GM04503 (cell line): ENCODE results near the gene B3GNT2.
A peak's percentile ranks its signal among the peaks of the same experiment; 100 is the strongest.
"Not testable (repeated sequence)": the region's sequence is repeated elsewhere in the genome, so short reads cannot be mapped to it uniquely, and the experiment has no call there.

ENCODE experiments used
- DNase-seq: peaks from one replicate; pipeline ENCODE4 v3.0.0-alpha.2; 2012; ENCODE audit warnings: low read depth

The B3GNT2 gene

DNA sequence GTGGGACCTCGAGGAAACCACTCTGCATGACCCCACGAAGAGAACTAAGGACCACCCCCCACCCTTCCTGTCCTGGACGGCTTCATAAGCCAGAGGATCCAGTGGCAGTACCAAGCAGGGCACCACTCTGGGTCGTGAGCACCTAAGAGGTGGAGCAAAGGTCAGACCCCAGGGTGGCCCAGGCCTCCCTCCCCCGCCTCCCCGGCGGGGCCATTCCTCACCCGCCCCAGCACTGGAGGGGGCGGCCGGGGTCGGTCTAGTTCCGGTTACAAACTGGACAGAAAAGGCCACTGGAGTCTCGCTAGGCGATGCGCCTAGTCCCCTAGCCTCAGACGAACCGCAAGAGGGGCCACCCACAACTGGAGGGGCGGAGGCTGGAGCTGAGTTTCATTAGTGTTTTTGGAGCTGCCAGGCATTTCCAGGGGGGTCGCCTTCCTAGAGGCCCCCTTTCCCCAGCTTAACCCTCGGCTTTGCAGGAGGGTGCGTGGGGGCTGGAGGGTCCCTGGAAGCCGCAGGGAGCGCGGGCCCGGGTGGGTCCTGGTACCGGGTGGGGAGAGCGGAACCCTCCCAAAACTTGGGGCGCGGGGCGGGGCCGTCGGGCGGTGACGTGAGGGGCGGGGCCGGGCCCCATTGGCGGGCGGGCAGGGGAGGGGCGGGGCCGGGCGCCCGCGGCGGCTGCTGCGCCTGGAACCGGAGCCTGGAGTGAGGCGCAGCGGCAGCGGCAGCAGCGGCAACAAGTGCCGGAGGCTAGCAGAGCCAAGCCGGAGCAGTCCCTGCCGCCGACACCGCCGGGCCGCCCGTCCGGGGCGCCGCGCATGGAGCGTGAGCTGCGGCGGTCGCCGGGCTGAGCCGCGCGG lies at the start of gene B3GNT2:
TSS of gene B3GNT2 (plus strand) at position 695 of the 857 bp plus-strand sequence. CDS start 26,106 bp downstream, outside the sequence.
- no peak for DNase-seq

- DNase-seq: not testable (repeated sequence)
Measured at GRCh38 chr2:62146790-62147189, 49.1 kb upstream of the B3GNT2 start.

DNA sequence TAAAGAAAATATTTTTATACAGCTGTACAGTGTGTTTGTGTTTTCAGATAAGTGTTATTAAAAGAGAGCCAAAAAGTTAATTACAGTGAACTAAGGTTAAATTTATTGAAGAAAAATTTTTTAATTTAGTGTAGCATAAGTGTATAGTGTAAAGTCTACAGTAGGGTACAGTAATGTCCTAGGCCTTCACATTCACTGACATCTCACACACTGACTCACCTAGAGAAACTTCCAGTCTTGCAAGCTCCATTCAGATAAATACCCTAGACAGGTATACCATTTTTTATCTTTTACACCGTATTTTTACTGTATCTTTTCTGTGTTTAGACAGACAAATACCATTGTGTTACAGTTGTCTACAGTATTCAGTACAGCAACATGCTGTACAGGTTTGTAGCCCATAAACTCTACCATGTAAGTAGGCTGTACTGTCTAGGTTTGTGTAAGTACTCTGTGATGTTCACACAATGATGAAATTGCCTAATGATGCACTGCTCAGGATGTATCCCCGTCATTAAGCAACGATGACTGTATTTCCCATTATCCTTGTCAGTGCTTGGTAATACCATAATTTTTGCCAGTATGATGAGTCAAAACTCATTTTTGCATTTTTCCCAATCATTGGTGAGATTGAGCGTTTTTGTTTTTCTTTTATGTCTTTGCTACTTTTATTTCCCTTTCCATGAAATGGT lies 48.2 kb upstream of the B3GNT2 start:
- peak; percentile 71 for DNase-seq

GRCh38 chr2:62149708-62150107 lies 46.2 kb upstream of the B3GNT2 start:
- DNase-seq: peak; percentile 90

- no peak for DNase-seq
Measured at GRCh38 chr2:62150597-62151305, 45.2 kb upstream of the B3GNT2 start.

DNA sequence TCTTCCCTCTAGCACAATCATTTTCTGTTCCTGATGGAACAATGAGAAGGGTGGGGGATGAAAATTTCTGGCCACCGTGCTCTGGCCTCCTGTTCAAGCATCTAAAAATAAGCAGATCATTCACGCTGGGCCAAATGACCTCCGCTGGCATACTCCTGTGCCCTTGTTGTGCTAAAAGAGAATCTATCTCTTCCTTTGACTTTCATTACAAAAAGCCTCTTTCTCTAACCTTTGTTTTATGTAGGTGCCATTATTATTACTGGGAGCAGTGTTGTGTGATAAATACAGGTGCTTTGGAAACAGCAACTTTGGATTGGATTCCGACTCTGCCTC lies 44.6 kb upstream of the B3GNT2 start:
- no peak for DNase-seq

GRCh38 chr2:62152000-62152399 lies 43.9 kb upstream of the B3GNT2 start:
- DNase-seq: no peak

DNA sequence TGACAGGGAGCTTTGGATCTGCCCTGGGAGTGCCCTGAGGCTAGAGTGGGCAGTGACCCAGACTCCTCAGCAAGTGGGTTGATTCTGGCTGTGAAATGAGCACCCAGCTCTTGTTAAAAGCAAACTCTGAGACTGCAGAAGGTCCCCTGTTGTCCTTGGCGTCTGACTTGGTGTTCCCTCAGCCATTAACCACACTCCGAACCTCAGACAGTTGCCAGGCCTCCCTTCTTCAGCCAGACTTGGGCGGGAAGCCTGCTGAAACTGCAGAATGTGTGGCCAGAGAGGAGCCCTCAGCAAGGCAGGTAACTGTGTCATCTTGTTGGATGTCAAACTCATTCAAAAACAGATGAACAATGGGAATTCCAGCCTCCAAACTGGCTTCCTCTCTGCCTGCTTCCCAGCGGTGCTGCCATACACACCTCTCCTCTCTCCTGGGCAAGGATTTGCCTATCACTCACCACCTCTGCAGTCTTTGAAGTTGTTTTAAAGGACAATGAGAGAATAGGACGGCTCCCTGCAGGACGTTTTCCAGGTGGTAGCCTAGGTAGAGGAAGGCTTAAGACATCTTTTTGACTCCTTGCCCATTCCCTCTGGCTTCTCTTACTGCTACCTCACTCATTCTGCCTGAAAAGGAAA lies 38.9 kb upstream of the B3GNT2 start:
- no peak for DNase-seq

GRCh38 chr2:62158444-62159121 lies 37.3 kb upstream of the B3GNT2 start:
- DNase-seq: no peak

GRCh38 chr2:62160691-62161090 lies 35.2 kb upstream of the B3GNT2 start:
- DNase-seq: not testable (repeated sequence)

- DNase-seq: no peak
Measured at GRCh38 chr2:62163106-62163831, 32.6 kb upstream of the B3GNT2 start.

GRCh38 chr2:62163834-62164233 lies 32.1 kb upstream of the B3GNT2 start:
- no peak for DNase-seq

DNA sequence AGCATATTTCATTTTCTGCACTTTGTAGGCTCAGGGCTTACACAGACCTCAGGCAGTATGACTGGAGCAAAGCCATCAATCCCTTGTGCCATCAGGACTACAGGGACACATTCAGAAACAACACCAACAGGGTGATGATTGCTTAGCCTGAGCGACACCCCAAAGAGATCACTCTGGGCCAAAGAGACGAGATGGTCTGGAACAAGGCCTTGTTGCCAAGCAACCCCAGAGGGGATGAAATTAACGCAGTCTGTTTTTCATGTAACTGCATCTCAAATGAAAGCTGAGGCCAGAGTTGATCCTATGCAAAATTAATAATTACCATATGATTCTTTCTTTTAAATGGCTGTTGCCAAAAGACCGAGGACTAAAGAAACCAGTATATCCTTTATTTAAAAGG lies 20.2 kb upstream of the B3GNT2 start:
- no peak for DNase-seq

DNA sequence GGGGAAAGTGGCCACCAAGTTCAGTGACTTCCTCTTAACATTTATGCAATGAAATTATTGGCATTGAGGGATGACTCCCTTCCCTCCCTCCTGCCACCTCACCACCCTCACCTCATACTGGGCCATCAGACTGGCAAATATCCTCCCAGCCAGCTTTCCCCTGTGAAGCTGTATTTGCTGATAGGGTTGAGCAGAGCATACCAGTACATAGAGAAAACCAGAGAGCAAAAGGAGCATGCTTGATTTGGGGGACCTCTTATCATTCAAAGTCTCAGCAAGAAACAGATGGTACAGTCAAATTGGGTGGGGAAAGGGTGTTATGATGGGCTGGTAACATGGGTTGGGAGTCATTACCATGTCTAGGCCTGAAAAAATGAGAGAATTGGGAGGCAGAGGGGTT lies 19.1 kb upstream of the B3GNT2 start:
- DNase-seq: no peak

DNA sequence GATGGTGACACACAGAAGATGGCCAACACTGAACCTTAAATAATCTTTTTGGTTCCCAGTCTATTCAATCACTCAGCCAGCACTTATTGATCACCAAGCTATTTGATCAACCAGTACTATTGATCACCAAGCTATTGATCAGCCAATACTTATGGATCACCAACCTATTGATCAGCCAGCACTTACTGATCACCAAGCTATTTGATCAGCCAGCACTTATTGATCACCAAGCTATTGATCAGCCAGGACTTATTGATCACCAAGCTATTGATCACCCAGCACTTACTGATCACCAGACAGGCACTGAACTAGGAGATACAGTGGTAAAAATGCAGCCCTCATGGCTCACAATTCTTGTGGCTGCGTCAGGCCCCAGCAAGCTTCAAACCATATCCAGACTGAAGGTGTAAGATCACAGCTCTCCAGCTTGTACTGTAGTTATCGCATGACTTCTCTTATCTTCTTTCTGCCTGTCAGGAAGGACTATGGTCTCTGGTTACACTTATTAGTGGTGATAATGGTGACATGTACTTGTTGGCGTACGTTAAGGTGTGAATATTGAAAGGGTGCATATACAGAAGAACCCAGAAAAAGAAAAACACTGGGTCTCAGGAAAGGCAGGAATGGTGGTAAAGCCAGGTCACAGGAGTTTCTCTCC lies 18.4 kb upstream of the B3GNT2 start:
- no peak for DNase-seq

- DNase-seq: peak; percentile 41
Measured at GRCh38 chr2:62178741-62179271, 17.1 kb upstream of the B3GNT2 start.

GRCh38 chr2:62180975-62181374 lies 14.9 kb upstream of the B3GNT2 start:
- DNase-seq: no peak

DNA sequence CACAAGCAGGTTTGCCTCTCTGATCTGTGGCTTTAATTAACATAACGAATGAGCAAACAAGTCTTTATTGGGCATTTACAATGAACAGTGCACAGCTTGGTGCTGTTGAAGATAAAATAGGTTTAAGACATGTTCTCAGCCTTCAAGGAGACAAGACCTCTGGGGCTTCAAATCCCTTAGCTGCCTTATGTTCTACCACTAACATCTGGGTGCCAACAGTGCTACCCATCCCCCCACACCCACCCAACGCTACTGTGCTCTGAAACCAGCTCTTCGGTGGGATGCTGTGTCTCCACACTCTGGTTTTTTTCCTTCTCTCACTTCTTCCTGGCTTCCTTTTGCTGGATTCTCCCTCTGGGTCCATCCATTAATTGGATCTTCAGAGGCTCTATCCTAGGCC lies 14.1 kb upstream of the B3GNT2 start:
- no peak for DNase-seq

DNA sequence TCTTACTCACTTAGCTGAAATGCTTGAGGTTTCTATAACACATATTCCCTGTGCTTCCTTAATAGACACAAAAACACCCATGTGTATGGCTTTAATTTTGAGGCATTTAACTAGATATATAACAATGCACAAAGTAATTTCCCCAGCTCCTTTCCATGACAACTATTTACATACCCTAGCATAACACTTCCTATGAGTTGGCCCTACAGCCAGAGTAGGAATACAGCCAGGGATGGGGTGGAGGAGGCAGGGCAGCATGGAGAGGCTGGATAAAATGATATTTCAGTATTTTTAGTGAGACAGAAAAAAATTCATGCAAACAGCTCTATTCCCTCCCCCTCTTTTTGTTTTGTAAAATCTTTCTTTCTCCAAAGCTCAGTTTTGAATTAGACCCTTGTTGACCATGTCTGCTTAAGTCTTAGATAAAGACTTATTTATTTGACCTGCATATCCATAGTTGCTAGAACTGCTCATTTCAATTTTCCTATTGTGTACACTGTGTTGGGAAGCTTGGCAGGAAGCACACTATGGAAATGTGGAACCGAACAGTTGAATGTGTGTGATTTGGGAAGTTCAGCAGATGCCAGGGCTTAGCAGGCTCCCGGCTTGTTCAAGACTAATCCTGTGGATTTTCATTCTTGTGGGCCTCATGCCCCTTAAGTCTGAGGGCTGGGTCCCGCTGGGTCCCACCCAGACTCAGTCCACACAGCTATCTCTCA lies 11.2 kb upstream of the B3GNT2 start:
- DNase-seq: no peak
